Liver (tissue), 9 donors: ENCODE results near the gene MOCS3. TPM values are rescaled to one million over a fixed set of nuclear protein-coding genes. Genes with fewer than 3 reads are reported as not detected.

Experiments used
- DNase-seq: peaks from one replicate; pipeline ENCODE4 v3.0.0-alpha.2; 2017; ENCODE audit warnings: low spot score
- H3K27ac ChIP-seq, 2 donors: one replicate each; pipeline ENCODE4 v1.7.0; 2013; ENCODE audit warnings: inconsistent platforms in 2 of 2, low read length in 2 of 2, control low read depth in 1 of 2, low read depth in 1 of 2, mild to moderate bottlenecking in 1 of 2
- H3K27me3 ChIP-seq, 4 donors: one replicate each; pipeline versions ENCODE4 v1.6.1 to v1.7.0; 2013; ENCODE audit warnings: low read length in 3 of 4, inconsistent platforms in 1 of 4, mild to moderate bottlenecking in 1 of 4, moderate library complexity in 1 of 4; ENCODE audit not compliant: control insufficient read depth in 4 of 4, insufficient read depth in 4 of 4
- H3K36me3 ChIP-seq, 4 donors: one replicate each; pipeline versions ENCODE4 v1.6.1 to v1.7.0; 2013; ENCODE audit warnings: low read length in 3 of 4, mild to moderate bottlenecking in 3 of 4, low read depth in 1 of 4, moderate library complexity in 1 of 4; ENCODE audit not compliant: control insufficient read depth in 4 of 4, insufficient read depth in 3 of 4
- H3K4me1 ChIP-seq, 4 donors: one replicate each; pipeline versions ENCODE4 v1.6.1 to v1.7.0; 2013; ENCODE audit warnings: low read length in 3 of 4, mild to moderate bottlenecking in 3 of 4, moderate library complexity in 1 of 4; ENCODE audit not compliant: control insufficient read depth in 4 of 4, insufficient read depth in 4 of 4
- H3K4me3 ChIP-seq, 3 donors: one replicate each; pipeline versions ENCODE4 v1.6.1 to v1.7.0; 2013; ENCODE audit warnings: low read length in 3 of 3, control low read depth in 1 of 3, low read depth in 1 of 3, mild to moderate bottlenecking in 1 of 3
- H3K9ac ChIP-seq, 2 donors: one replicate each; pipeline ENCODE4 v1.7.0; 2013; ENCODE audit warnings: low read length in 2 of 2, mild to moderate bottlenecking in 2 of 2, moderate library complexity in 2 of 2, control low read depth in 1 of 2, low read depth in 1 of 2
- H3K9me3 ChIP-seq, 4 donors: one replicate each; pipeline versions ENCODE4 v1.6.1 to v1.7.0; 2013; ENCODE audit warnings: low read length in 3 of 4; ENCODE audit not compliant: control insufficient read depth in 4 of 4
- EGR1 ChIP-seq, 2 donors: IDR thresholded peaks; 2 replicates each; pipeline ENCODE4 v1.6.1; 2016 to 2018; ENCODE audit warnings: antibody characterized with exemption in 2 of 2, low read depth in 2 of 2
- FOXA1 ChIP-seq: IDR thresholded peaks from 2 replicates; pipeline ENCODE4 v1.6.1; 2016; ENCODE audit warnings: antibody characterized with exemption
- HNF4G ChIP-seq: IDR thresholded peaks from 2 replicates; pipeline ENCODE4 v1.6.1; 2016; ENCODE audit warnings: antibody characterized with exemption
- JUND ChIP-seq, 2 donors: IDR thresholded peaks; 2 replicates each; pipeline ENCODE4 v1.6.1; 2016; ENCODE audit warnings: antibody characterized with exemption in 2 of 2
- RAD21 ChIP-seq, 2 donors: IDR thresholded peaks; 2 replicates each; pipeline ENCODE4 v1.6.1; 2016; ENCODE audit warnings: antibody characterized with exemption in 2 of 2, mild to moderate bottlenecking in 2 of 2
- RXRA ChIP-seq, 2 donors: IDR thresholded peaks; 2 replicates each; pipeline ENCODE4 v1.6.1; 2017 to 2018; ENCODE audit warnings: antibody characterized with exemption in 2 of 2, mild to moderate bottlenecking in 1 of 2
- SP1 ChIP-seq: IDR thresholded peaks from 2 replicates; pipeline ENCODE4 v1.6.1; 2018; ENCODE audit warnings: antibody characterized with exemption, mild to moderate bottlenecking
- TAF1 ChIP-seq: conservative IDR thresholded peaks from 2 replicates; pipeline ENCODE4 v1.6.1; 2016; ENCODE audit warnings: antibody characterized with exemption, mild to moderate bottlenecking
- WGBS: extraction: QIAGEN DNeasy Blood & Tissue Kit; methylation state at CpG from one replicate; pipeline ENCODE4 v1.1.7; 2013; 5-methylcytosine and 5-hydroxymethylcytosine counted together
- polyA plus RNA-seq, 2 donors: library from polyadenylated mRNA; stranded (reverse) in 1 of 2; unstranded in 1 of 2; fragments of 200-250 nt in 1 of 2; fragments of >200 nt in 1 of 2; fragmentation: Nextera tagmentation in 1 of 2; extraction: Ambion mirVana in 1 of 2; gene quantifications; one replicate each; pipeline versions ENCODE4 v1.2.1 to v1.2.3, GENCODE V29; 2013 to 2015
- total RNA-seq, 2 donors: library from RNA; depleted of rRNA; stranded (reverse); fragments of >200 nt; gene quantifications; one replicate each; pipeline ENCODE4 v1.2.3, GENCODE V29; 2014
- TF ChIP-seq, protein P1 (sequence below): IDR thresholded peaks from 2 replicates; pipeline ENCODE4 v1.6.1; 2016; ENCODE audit warnings: antibody characterized with exemption
- TF ChIP-seq, protein P2 (sequence below): IDR thresholded peaks from 2 replicates; pipeline ENCODE4 v1.6.1; 2016; ENCODE audit warnings: antibody characterized with exemption, mild to moderate bottlenecking
- TF ChIP-seq, protein P3 (sequence below): IDR thresholded peaks from 2 replicates; pipeline ENCODE4 v1.6.1; 2016; ENCODE audit warnings: antibody characterized with exemption
- TF ChIP-seq, protein P4 (sequence below): IDR thresholded peaks from 2 replicates; pipeline ENCODE4 v1.6.1; 2016; ENCODE audit warnings: antibody characterized with exemption
- donor health status: healthy.
- donor health status: healthy.
- donor health status: healthy.
- donor health status: healthy.
- donor health status: healthy.

The MOCS3 gene
- total and polyA plus RNA-seq, 4 donors = 1.7 to 4.3 (median 3.2) TPM

- Histone ChIP-seq H3K9ac (no peak overlapping the region), H3K27ac (no peak overlapping the region), H3K9me3 (no peaks in the 10 kb centered on the region), H3K27me3 (peaks cover 0 to 2% (median 0%) of the 10 kb centered on the region in 4 donors), H3K36me3 (no peaks in the 10 kb centered on the region), H3K4me1 (no peaks in the 10 kb centered on the region), H3K4me3 (no peak overlapping the region)
- TF ChIP-seq SP1 (no peak), EGR1 (IDR thresholded peaks at IDR 0.05; ENCODE audit: low read depth in 2 of 2) (no peak), HNF4G (no peak), TAF1 (no peak), RAD21 (IDR thresholded peaks at IDR 0.05) (no peak), FOXA1 (no peak), JUND (IDR thresholded peaks at IDR 0.05) (no peak), RXRA (IDR thresholded peaks at IDR 0.05) (no peak)
- TF ChIP-seq, protein P1, sequence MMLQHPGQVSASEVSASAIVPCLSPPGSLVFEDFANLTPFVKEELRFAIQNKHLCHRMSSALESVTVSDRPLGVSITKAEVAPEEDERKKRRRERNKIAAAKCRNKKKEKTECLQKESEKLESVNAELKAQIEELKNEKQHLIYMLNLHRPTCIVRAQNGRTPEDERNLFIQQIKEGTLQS = no peak
- TF ChIP-seq, protein P2, sequence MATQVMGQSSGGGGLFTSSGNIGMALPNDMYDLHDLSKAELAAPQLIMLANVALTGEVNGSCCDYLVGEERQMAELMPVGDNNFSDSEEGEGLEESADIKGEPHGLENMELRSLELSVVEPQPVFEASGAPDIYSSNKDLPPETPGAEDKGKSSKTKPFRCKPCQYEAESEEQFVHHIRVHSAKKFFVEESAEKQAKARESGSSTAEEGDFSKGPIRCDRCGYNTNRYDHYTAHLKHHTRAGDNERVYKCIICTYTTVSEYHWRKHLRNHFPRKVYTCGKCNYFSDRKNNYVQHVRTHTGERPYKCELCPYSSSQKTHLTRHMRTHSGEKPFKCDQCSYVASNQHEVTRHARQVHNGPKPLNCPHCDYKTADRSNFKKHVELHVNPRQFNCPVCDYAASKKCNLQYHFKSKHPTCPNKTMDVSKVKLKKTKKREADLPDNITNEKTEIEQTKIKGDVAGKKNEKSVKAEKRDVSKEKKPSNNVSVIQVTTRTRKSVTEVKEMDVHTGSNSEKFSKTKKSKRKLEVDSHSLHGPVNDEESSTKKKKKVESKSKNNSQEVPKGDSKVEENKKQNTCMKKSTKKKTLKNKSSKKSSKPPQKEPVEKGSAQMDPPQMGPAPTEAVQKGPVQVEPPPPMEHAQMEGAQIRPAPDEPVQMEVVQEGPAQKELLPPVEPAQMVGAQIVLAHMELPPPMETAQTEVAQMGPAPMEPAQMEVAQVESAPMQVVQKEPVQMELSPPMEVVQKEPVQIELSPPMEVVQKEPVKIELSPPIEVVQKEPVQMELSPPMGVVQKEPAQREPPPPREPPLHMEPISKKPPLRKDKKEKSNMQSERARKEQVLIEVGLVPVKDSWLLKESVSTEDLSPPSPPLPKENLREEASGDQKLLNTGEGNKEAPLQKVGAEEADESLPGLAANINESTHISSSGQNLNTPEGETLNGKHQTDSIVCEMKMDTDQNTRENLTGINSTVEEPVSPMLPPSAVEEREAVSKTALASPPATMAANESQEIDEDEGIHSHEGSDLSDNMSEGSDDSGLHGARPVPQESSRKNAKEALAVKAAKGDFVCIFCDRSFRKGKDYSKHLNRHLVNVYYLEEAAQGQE = no peak
- TF ChIP-seq, protein P3, sequence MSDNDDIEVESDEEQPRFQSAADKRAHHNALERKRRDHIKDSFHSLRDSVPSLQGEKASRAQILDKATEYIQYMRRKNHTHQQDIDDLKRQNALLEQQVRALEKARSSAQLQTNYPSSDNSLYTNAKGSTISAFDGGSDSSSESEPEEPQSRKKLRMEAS = no peak
- TF ChIP-seq, protein P4, sequence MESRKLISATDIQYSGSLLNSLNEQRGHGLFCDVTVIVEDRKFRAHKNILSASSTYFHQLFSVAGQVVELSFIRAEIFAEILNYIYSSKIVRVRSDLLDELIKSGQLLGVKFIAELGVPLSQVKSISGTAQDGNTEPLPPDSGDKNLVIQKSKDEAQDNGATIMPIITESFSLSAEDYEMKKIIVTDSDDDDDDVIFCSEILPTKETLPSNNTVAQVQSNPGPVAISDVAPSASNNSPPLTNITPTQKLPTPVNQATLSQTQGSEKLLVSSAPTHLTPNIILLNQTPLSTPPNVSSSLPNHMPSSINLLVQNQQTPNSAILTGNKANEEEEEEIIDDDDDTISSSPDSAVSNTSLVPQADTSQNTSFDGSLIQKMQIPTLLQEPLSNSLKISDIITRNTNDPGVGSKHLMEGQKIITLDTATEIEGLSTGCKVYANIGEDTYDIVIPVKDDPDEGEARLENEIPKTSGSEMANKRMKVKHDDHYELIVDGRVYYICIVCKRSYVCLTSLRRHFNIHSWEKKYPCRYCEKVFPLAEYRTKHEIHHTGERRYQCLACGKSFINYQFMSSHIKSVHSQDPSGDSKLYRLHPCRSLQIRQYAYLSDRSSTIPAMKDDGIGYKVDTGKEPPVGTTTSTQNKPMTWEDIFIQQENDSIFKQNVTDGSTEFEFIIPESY = no peak
- no peak for DNase-seq
- 71% methylated on average over 3 of the region's 3 CpGs for WGBS
These were observed 53.7 kb downstream of the MOCS3 start for GRCh38 chr20:51012357-51012756.

Other genes with a start within 250 kb of the MOCS3 start
- 1 to 10 TPM; 6.2 to 8.8 TPM for gene PARD6B, start 227.2 kb upstream of the MOCS3 start, total RNA-seq
- gene PARD6B, start 227.2 kb upstream of the MOCS3 start, polyA plus RNA-seq = 1 to 10 TPM; 1.2 to 5.7 TPM
- gene BCAS4, start 163.8 kb upstream of the MOCS3 start, total RNA-seq = under 1 TPM; 0.47 to 0.50 TPM
- under 1 TPM; 0.25 to 0.47 TPM for gene BCAS4, start 163.8 kb upstream of the MOCS3 start, polyA plus RNA-seq
- 10 to 100 TPM; 25.2 to 25.4 TPM for gene ADNP, start 27.4 kb upstream of the MOCS3 start, total RNA-seq
- 10 to 100 TPM in 1 of 2 donors, 1 to 10 TPM in 1; 9.3 to 15.1 TPM for gene ADNP, start 27.4 kb upstream of the MOCS3 start, polyA plus RNA-seq
- 10 to 100 TPM; 32.1 to 38.2 TPM for gene DPM1, start 286 bp upstream of the MOCS3 start, total RNA-seq
- 10 to 100 TPM; 27.2 to 42.6 TPM for gene DPM1, start 286 bp upstream of the MOCS3 start, polyA plus RNA-seq
- gene KCNG1, start 64.3 kb downstream of the MOCS3 start, total RNA-seq = under 1 TPM; 0.08 to 0.14 TPM
- gene KCNG1, start 64.3 kb downstream of the MOCS3 start, polyA plus RNA-seq = under 1 TPM in 1 of 2 donors, not detected in 1; 0.24 TPM